K562 (cell line): ENCODE measurements around the gene CACNA2D4. TPM values are rescaled to one million over a fixed set of nuclear protein-coding genes. Genes with fewer than 3 reads are reported as not detected.

Experiments used
- ATF7 ChIP-seq: fragments of 450-650 bp; IDR thresholded peaks from 2 replicates; pipeline ENCODE4 v1.7.1; 2014; ENCODE audit warnings: mild to moderate bottlenecking, moderate library complexity
- BCLAF1 ChIP-seq, 2 experiments: fragments of 450-650 bp in 1 of 2; IDR thresholded peaks; 2 replicates each; pipeline ENCODE4 v1.6.1; 2011 to 2017; ENCODE audit warnings: low read depth in 2 of 2, antibody characterized with exemption in 1 of 2, borderline replicate concordance in 1 of 2, low read length in 1 of 2, mild to moderate bottlenecking in 1 of 2, mixed read lengths in 1 of 2; ENCODE audit not compliant: control insufficient read depth in 1 of 2
- COPS2 ChIP-seq: fragments of 450-650 bp; conservative IDR thresholded peaks from 2 replicates; pipeline ENCODE4 v1.6.1; 2016; ENCODE audit warnings: mild to moderate bottlenecking, moderate library complexity
- EP400 ChIP-seq: fragments of 450-650 bp; IDR thresholded peaks from 2 replicates; pipeline ENCODE4 v1.6.1; 2017; ENCODE audit warnings: antibody characterized with exemption, mild to moderate bottlenecking, moderate library complexity
- GATAD2B ChIP-seq: fragments of 450-650 bp; IDR thresholded peaks from 2 replicates; pipeline ENCODE4 v1.6.1; 2017; ENCODE audit warnings: mild to moderate bottlenecking, borderline replicate concordance
- KDM5B ChIP-seq: fragments of 200-600 bp; sonication (generic); IDR thresholded peaks from 2 replicates; pipeline ENCODE4 v1.6.1; 2012; ENCODE audit warnings: low read depth, mild to moderate bottlenecking, moderate library complexity, low read length, control low read depth, inconsistent platforms; ENCODE audit not compliant: insufficient replicate concordance
- MEIS2 ChIP-seq: fragments of 450-650 bp; IDR thresholded peaks from 2 replicates; pipeline ENCODE4 v1.6.1; 2014; ENCODE audit warnings: mild to moderate bottlenecking; ENCODE audit not compliant: partially characterized antibody
- NEUROD1 ChIP-seq: fragments of 150-350 bp; IDR thresholded peaks from 2 replicates; pipeline ENCODE4 v1.6.1; 2014; ENCODE audit warnings: borderline replicate concordance, low read length, low read depth; ENCODE audit not compliant: partially characterized antibody
- PYGO2 ChIP-seq: fragments of 450-650 bp; IDR thresholded peaks from 2 replicates; pipeline ENCODE4 v1.6.1; 2016; ENCODE audit warnings: mild to moderate bottlenecking, missing genetic modification characterization, moderate library complexity, missing compliant biosample characterization
- SAFB ChIP-seq: fragments of 200-400 bp; formaldehyde crosslinking; IDR thresholded peaks from 2 replicates; pipeline ENCODE4 v1.6.1; 2017; ENCODE audit warnings: low read depth, low read length, borderline replicate concordance
- SMAD4 ChIP-seq: fragments of 250-450 bp; sonication (Bioruptor Pico); conservative IDR thresholded peaks from 2 replicates; pipeline ENCODE4 v1.8.0; 2021; ENCODE audit warnings: inconsistent platforms, mild to moderate bottlenecking, moderate library complexity
- STAG1 ChIP-seq: sonication (generic); formaldehyde crosslinking; IDR thresholded peaks from 2 replicates; pipeline ENCODE4 v1.5.0; 2020; ENCODE audit warnings: missing genetic modification reagents, borderline replicate concordance
- THRAP3 ChIP-seq: fragments of 450-650 bp; IDR thresholded peaks from 2 replicates; pipeline ENCODE4 v1.6.1; 2016; ENCODE audit warnings: mild to moderate bottlenecking, inconsistent platforms, borderline replicate concordance
- ZBED1 ChIP-seq: IDR thresholded peaks from 2 replicates; pipeline ENCODE4 v1.6.1; 2014
- ZNF23 ChIP-seq: fragments of 250-450 bp; sonication (Bioruptor Pico); IDR thresholded peaks from 2 replicates; pipeline ENCODE4 v1.4.0; 2020; ENCODE audit warnings: mild to moderate bottlenecking
- ZNF830 ChIP-seq: fragments of 250-450 bp; sonication (Bioruptor Pico); IDR thresholded peaks from 2 replicates; pipeline ENCODE4 v1.5.0; 2021; ENCODE audit warnings: mild to moderate bottlenecking
- polyA plus RNA-seq, 8 experiments: library from polyadenylated mRNA; depleted of rRNA in 4 of 8; stranded (reverse) in 5 of 8; unstranded in 3 of 8; fragments of >200 nt; fragmentation: Nextera tagmentation in 2 of 8; fragmentation: Illumina TruSeq in 1 of 8; extraction: Ambion mirVana in 2 of 8; extraction: Trizol in 1 of 8; gene quantifications; 2 replicates each; pipeline versions ENCODE4 v1.2.1 to v1.2.3, GENCODE V29; 2011 to 2014; ENCODE audit warnings: inconsistent platforms in 1 of 8, missing spikeins in 1 of 8
- total RNA-seq, 7 experiments: library from RNA; depleted of rRNA in 6 of 7; stranded (reverse); fragments of >200 nt in 6 of 7; fragmentation: Illumina TruSeq in 2 of 7; extraction: Trizol in 2 of 7; gene quantifications; 2 replicates each; pipeline versions ENCODE4 v1.2.1 to v1.2.3, GENCODE V29; 2011 to 2021; ENCODE audit warnings: low replicate concordance in 1 of 7

The CACNA2D4 gene
- total and polyA plus RNA-seq, 9 of the 15 experiments (the other 6 are each of a cell fraction or from before 2014, with no cell fraction given): 0.04 to 0.69 (median 0.40) TPM; not detected in 3

GRCh38 chr12:1795785-1796514, 122.5 kb downstream of the CACNA2D4 start (continued):
- TF ChIP-seq GATAD2B: peak; percentile 47; the same call in 1 of the 2 replicates
- TF ChIP-seq THRAP3: no peak
- TF ChIP-seq ZNF830 (CRISPR knock-in tag): no peak
- TF ChIP-seq KDM5B: no peak
- TF ChIP-seq MEIS2: peak; percentile 63
- TF ChIP-seq SAFB: 0 out of 2 replicates have a peak, but pooled peaks have one; percentile 31
- TF ChIP-seq ATF7: 0 out of 2 replicates have a peak, but pooled peaks have one; percentile 35
- TF ChIP-seq SMAD4: 0 out of 2 replicates have a peak, but pooled peaks have one; percentile 31
- 0 out of 2 replicates have a peak, but pooled peaks have one; percentile 38 for TF ChIP-seq ZBED1
- peak; percentile 98 for TF ChIP-seq STAG1
- no peak for TF ChIP-seq ZNF23 (CRISPR knock-in tag)
- no peak for TF ChIP-seq EP400
- peak; percentile 13 for TF ChIP-seq NEUROD1
- no peak for TF ChIP-seq BCLAF1 (IDR thresholded peaks at IDR 0.05; ENCODE audit: borderline replicate concordance in 1 of 2, control insufficient read depth in 1 of 2, low read depth in 2 of 2, low read length in 1 of 2)
- no peak for TF ChIP-seq COPS2
- TF ChIP-seq PYGO2 (tag): no peak
- TF ChIP-seq, all 486 proteins: peak for 43
